A549 (cell line): Measurements from ENCODE around the gene CDCP1. TPM values are rescaled to one million over a fixed set of nuclear protein-coding genes. Genes with fewer than 3 reads are reported as not detected.
A peak's percentile ranks its signal among the peaks of the same experiment; 100 is the strongest.

Source experiments
- ATAC-seq, 2 experiments: fragments of 200-7000 bp in 1 of 2; fragments of >200 bp in 1 of 2; cut with Nextera tagmentation in 1 of 2; cut with Tn5 transposase in 1 of 2; 3 replicates each; pipeline versions ENCODE4 v1.8.0 to v1.9.1; 2018 to 2020; ENCODE audit warnings: mild to moderate bottlenecking in 1 of 2, moderate library complexity in 1 of 2
- CTCF ChIA-PET: fragments of 300-600 bp; sonication (Branson Sonifier 250); formaldehyde crosslinking; extraction: SDS; loops from one replicate; lab custom pipeline; 2021; ENCODE audit warnings: antibody characterized with exemption, inconsistent platforms; lab: Yijun Ruan, JAX
- POLR2A ChIA-PET: fragments of 350-600 bp; formaldehyde crosslinking; extraction: SDS; loops from one replicate; lab custom pipeline; 2021; ENCODE audit warnings: antibody characterized with exemption, inconsistent platforms; lab: Yijun Ruan, JAX
- DNase-seq, 2 experiments: peaks; one replicate each; pipeline versions ENCODE4 v3.0.0 to v3.0.0-alpha.2; 2011 to 2016; ENCODE audit warnings: low read depth in 1 of 2, low spot score in 1 of 2
- FAIRE-seq: peaks from 2 replicates; lab custom pipeline; 2011; peaks lifted over from hg19 to GRCh38; lab: Jason Lieb, UNC
- H3K27ac ChIP-seq, 2 experiments: fragments of >200 bp; sonication (Bioruptor Twin); formaldehyde crosslinking; 3 replicates each; pipeline ENCODE4 v1.5.1; 2016 to 2017
- H3K4me1 ChIP-seq: fragments of >200 bp; sonication (Bioruptor Twin); formaldehyde crosslinking; 3 replicates; pipeline ENCODE4 v1.6.1; 2016
- H3K4me2 ChIP-seq: fragments of >200 bp; sonication (Bioruptor Twin); formaldehyde crosslinking; 3 replicates; pipeline ENCODE4 v1.6.1; 2016
- H3K4me3 ChIP-seq: fragments of >200 bp; sonication (Bioruptor Twin); formaldehyde crosslinking; 3 replicates; pipeline ENCODE4 v1.5.1; 2016
- H3K9me3 ChIP-seq: fragments of >200 bp; sonication (Bioruptor Twin); formaldehyde crosslinking; 3 replicates; pipeline ENCODE4 v1.6.1; 2016
- BHLHE40 ChIP-seq: IDR thresholded peaks from 2 replicates; pipeline ENCODE4 v1.6.1; 2012; ENCODE audit warnings: low read depth, low read length, inconsistent platforms
- CBX2 ChIP-seq: fragments of 200-600 bp; sonication (generic); IDR thresholded peaks from 2 replicates; pipeline ENCODE4 v1.6.1; 2016; ENCODE audit warnings: low read depth, mild to moderate bottlenecking, borderline replicate concordance
- EHF ChIP-seq: fragments of 250-450 bp; sonication (Bioruptor Pico); IDR thresholded peaks from 2 replicates; pipeline ENCODE4 v1.5.0; 2020; ENCODE audit warnings: mild to moderate bottlenecking
- EHMT2 ChIP-seq: fragments of 200-600 bp; sonication (generic); IDR thresholded peaks from 2 replicates; pipeline ENCODE4 v1.6.1; 2016; ENCODE audit warnings: antibody characterized with exemption, low read depth, mild to moderate bottlenecking, moderate library complexity
- EP300 ChIP-seq, 2 experiments: fragments of >200 bp; sonication (Bioruptor Twin); formaldehyde crosslinking; IDR thresholded peaks; 2 replicates in 1 of 2; 3 replicates in 1 of 2; pipeline ENCODE4 v1.6.1; 2016 to 2017
- FOSL2 ChIP-seq, 2 experiments: fragments of 450-650 bp in 1 of 2; fragments of >200 bp in 1 of 2; sonication (Bioruptor Twin) in 1 of 2; formaldehyde crosslinking; IDR thresholded peaks; 2 replicates each; pipeline versions ENCODE4 v1.5.0 to v1.6.1; 2016 to 2020; ENCODE audit warnings: mild to moderate bottlenecking in 1 of 2, moderate library complexity in 1 of 2
- GATA3 ChIP-seq: IDR thresholded peaks from 2 replicates; pipeline ENCODE4 v1.6.1; 2012; ENCODE audit warnings: borderline replicate concordance
- HDAC2 ChIP-seq: fragments of 200-600 bp; sonication (generic); IDR thresholded peaks from 2 replicates; pipeline ENCODE4 v1.6.1; 2016
- HOXA7 ChIP-seq: fragments of 250-450 bp; sonication (Bioruptor Pico); IDR thresholded peaks from 2 replicates; pipeline ENCODE4 v1.5.0; 2020; ENCODE audit warnings: mild to moderate bottlenecking, moderate library complexity
- JUNB ChIP-seq: fragments of >200 bp; sonication (Bioruptor Twin); formaldehyde crosslinking; IDR thresholded peaks from 2 replicates; pipeline ENCODE4 v1.6.1; 2016
- KDM1A ChIP-seq: fragments of 200-600 bp; sonication (generic); IDR thresholded peaks from 2 replicates; pipeline ENCODE4 v1.6.1; 2016; ENCODE audit warnings: low read depth, mild to moderate bottlenecking
- MAZ ChIP-seq: fragments of 150-350 bp; IDR thresholded peaks from 2 replicates; pipeline ENCODE4 v1.6.1; 2014; ENCODE audit warnings: antibody characterized with exemption, low read depth, low read length, borderline replicate concordance
- MYC ChIP-seq: IDR thresholded peaks from 2 replicates; pipeline ENCODE4 v1.6.1; 2012; ENCODE audit warnings: mild to moderate bottlenecking, inconsistent platforms, low read length, improper control_type of control experiment, borderline replicate concordance
- NPAS2 ChIP-seq: fragments of 250-450 bp; sonication (Bioruptor Pico); IDR thresholded peaks from 2 replicates; pipeline ENCODE4 v1.8.0; 2022; ENCODE audit warnings: mild to moderate bottlenecking, moderate library complexity, borderline replicate concordance
- POLR2A ChIP-seq: IDR thresholded peaks from 2 replicates; pipeline ENCODE4 v1.6.1; 2012; ENCODE audit warnings: mild to moderate bottlenecking, low read length
- RCOR1 ChIP-seq: fragments of 150-350 bp; IDR thresholded peaks from 2 replicates; pipeline ENCODE4 v1.6.1; 2014; ENCODE audit warnings: antibody characterized with exemption, low read length, low read depth
- SMC3 ChIP-seq: fragments of >200 bp; sonication (Bioruptor Twin); formaldehyde crosslinking; IDR thresholded peaks from 3 replicates; pipeline ENCODE4 v1.6.1; 2018; ENCODE audit warnings: inconsistent platforms
- TFCP2L1 ChIP-seq: fragments of 250-450 bp; sonication (Bioruptor Pico); IDR thresholded peaks from 2 replicates; pipeline ENCODE4 v1.5.0; 2021; ENCODE audit warnings: mild to moderate bottlenecking
- TP53 ChIP-seq: fragments of 250-450 bp; sonication (Bioruptor Pico); IDR thresholded peaks from 2 replicates; pipeline ENCODE4 v1.5.0; 2021; ENCODE audit warnings: mild to moderate bottlenecking, moderate library complexity
- ZC3H11A ChIP-seq: fragments of 450-650 bp; IDR thresholded peaks from 2 replicates; pipeline ENCODE4 v1.6.1; 2014; ENCODE audit warnings: antibody characterized with exemption, mild to moderate bottlenecking
- ZFP36 ChIP-seq: fragments of 450-650 bp; IDR thresholded peaks from 2 replicates; pipeline ENCODE4 v1.6.1; 2014; ENCODE audit warnings: borderline replicate concordance; ENCODE audit not compliant: partially characterized antibody
- WGBS: methylation state at CpG from one replicate; pipeline ENCODE4 v1.1.6; 2017; ENCODE audit errors: missing lambda C conversion rate; 5-methylcytosine and 5-hydroxymethylcytosine counted together
- polyA plus RNA-seq, 4 experiments: library from polyadenylated mRNA; depleted of rRNA in 3 of 4; stranded (reverse); fragments of >200 nt; fragmentation: RNase III in 1 of 4; extraction: RNeasy Plus Mini Kit Qiagen cat#74134 plus additional on column Dnase treatment in 1 of 4; gene quantifications; 2 replicates in 3 of 4; 3 replicates in 1 of 4; pipeline ENCODE4 v1.2.3, GENCODE V29; 2011 to 2017
- TF ChIP-seq, protein P1 (sequence below): fragments of >200 bp; sonication (Bioruptor Twin); formaldehyde crosslinking; IDR thresholded peaks from 3 replicates; pipeline ENCODE4 v1.6.1; 2016
- TF ChIP-seq, protein P2 (sequence below): IDR thresholded peaks from 2 replicates; pipeline ENCODE4 v1.6.1; 2012
- TF ChIP-seq, protein P3 (sequence below): fragments of >200 bp; sonication (Bioruptor Twin); formaldehyde crosslinking; IDR thresholded peaks from 3 replicates; pipeline ENCODE4 v1.5.1; 2016
- TF ChIP-seq, protein P4 (sequence below): fragments of 250-450 bp; sonication (Bioruptor Pico); IDR thresholded peaks from 2 replicates; pipeline ENCODE4 v1.5.0; 2021; ENCODE audit warnings: mild to moderate bottlenecking, moderate library complexity, borderline replicate concordance

Gene CDCP1
- polyA plus RNA-seq, 2 of the 4 experiments (the other 2 are of a cell fraction) = 3.0 to 9.9 TPM

DNA sequence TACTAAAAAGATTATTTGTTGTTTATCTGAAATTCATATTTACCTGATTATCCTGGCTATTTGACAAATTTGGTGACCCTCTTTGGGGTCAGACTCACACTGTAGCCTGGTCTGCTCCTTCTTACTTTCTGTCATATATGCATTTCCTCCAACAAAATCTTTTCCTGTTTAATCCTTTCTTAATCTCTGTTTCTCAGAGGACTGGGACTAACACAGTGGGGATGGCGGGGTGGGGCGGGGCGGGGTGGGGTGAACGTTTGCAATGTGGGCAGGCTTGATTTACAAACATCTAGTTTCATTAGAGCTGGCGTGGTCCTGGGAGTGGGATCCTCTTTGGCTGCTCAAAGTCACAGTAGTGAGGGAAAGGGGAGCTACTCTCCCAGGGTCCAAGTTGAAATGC is 35.3 kb upstream of the CDCP1 start:
- no peak overlapping the region for H3K4me3 ChIP-seq
- peak overlapping the region in 1 of 2 experiments; percentile 86; a peak in 3 of 6 replicates for H3K27ac ChIP-seq
- 50% methylated on average over 4 of the region's 5 CpGs for WGBS
- no peak for TF ChIP-seq GATA3
- no peak for TF ChIP-seq SMC3
- TF ChIP-seq TFCP2L1 = no peak
- TF ChIP-seq BHLHE40 = no peak
- TF ChIP-seq, protein P1, sequence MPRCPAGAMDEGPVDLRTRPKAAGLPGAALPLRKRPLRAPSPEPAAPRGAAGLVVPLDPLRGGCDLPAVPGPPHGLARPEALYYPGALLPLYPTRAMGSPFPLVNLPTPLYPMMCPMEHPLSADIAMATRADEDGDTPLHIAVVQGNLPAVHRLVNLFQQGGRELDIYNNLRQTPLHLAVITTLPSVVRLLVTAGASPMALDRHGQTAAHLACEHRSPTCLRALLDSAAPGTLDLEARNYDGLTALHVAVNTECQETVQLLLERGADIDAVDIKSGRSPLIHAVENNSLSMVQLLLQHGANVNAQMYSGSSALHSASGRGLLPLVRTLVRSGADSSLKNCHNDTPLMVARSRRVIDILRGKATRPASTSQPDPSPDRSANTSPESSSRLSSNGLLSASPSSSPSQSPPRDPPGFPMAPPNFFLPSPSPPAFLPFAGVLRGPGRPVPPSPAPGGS = no peak
- TF ChIP-seq JUNB = no peak
- no peak for TF ChIP-seq RCOR1
- no peak for TF ChIP-seq ZFP36
- H3K4me2 ChIP-seq = no peak overlapping the region
- no peaks in the 10 kb centered on the region for H3K9me3 ChIP-seq
- DNase-seq = no peak
- ATAC-seq = no peak
- FAIRE-seq = no peak
- H3K4me1 ChIP-seq = peaks cover 17% of the 10 kb centered on the region
- ChIA-PET POLR2A (no interaction called here), CTCF (interaction anchor here (0.6 to 3.1 kb wide), 5 partner anchors 11 to 60 kb away, joined by 3 to 12 read pairs (median 3); no protein-coding TSS in a partner anchor)

DNA sequence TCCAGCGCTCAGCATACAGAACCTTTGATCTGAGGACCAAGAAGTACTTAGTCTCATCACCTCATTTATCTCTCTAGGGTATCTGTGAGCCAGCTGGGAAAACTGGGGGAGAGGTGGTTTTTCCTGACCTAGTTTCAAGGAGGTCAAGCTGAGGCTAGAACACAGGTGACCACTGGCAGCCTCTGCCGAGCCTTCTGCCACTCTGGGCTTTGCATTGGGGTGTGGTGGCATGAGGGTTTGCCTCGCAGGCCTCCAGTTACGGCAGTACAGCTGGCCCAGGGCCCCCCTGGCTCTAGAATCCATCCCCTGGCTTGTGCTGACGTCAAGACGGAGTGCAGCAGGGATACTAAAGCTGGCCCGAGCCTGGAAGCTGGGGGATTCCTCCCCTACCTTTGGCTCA is 34.7 kb upstream of the CDCP1 start:
- Histone ChIP-seq H3K4me1 (peaks cover 17% of the 10 kb centered on the region), H3K4me2 (no peak overlapping the region), H3K4me3 (no peak overlapping the region), H3K27ac (peak overlapping the region in 1 of 2 experiments; percentile 86; a peak in 3 of 6 replicates), H3K9me3 (no peaks in the 10 kb centered on the region)
- WGBS = 67% methylated on average over 6 of the region's 7 CpGs
- ChIA-PET POLR2A (no interaction called here), CTCF (interaction anchor here (1.2 to 3.1 kb wide), 3 partner anchors 16 to 29 kb away, joined by 3 to 12 read pairs (median 3); no protein-coding TSS in a partner anchor)
- DNase-seq (no peak), ATAC-seq (no peak), FAIRE-seq (no peak)
- no peak for TF ChIP-seq CBX2
- no peak for TF ChIP-seq RCOR1
- no peak for TF ChIP-seq HDAC2
- no peak for TF ChIP-seq FOSL2 (IDR thresholded peaks at IDR 0.05)
- no peak for TF ChIP-seq FOSL2 (CRISPR knock-in tag; IDR thresholded peaks at IDR 0.05)

DNA sequence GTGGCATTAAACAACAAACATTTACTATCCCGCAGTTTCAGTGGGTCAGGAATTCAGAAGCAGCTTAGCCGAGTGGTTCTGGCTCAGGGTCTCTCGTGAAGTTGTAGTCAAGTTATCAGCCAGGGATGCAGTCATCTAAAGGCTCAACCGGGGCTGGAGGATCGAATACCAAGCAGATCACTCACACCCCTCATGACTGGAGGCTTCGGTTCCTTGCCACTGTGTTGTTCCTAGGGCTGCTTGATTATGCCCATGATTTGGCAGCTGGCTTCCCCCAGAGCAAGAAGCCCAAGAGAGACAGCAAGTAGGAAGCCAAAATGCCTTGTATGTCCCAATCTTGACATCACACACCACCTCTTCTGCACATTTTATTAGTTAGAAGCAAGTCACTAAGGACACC is 33.9 kb upstream of the CDCP1 start:
- DNase-seq (no peak), ATAC-seq (peak in 1 of 2 experiments; percentile 52; a peak in 3 of 6 replicates), FAIRE-seq (no peak)
- ChIA-PET POLR2A (no interaction called here), CTCF (interaction anchor here (1.2 to 3.1 kb wide), 3 partner anchors 15 to 30 kb away, joined by 3 to 12 read pairs (median 3); no protein-coding TSS in a partner anchor)
- H3K4me2 ChIP-seq = no peak overlapping the region
- H3K4me1 ChIP-seq = peaks cover 17% of the 10 kb centered on the region
- H3K27ac ChIP-seq = peak overlapping the region in 1 of 2 experiments; percentile 19; a peak in 3 of 6 replicates
- WGBS = 41% methylated on average over 5 of the region's 6 CpGs
- TF ChIP-seq TP53 (CRISPR knock-in tag) = no peak
- TF ChIP-seq, all 56 proteins: peak for 0
- H3K4me3 ChIP-seq = no peak overlapping the region
- H3K9me3 ChIP-seq = no peaks in the 10 kb centered on the region

DNA sequence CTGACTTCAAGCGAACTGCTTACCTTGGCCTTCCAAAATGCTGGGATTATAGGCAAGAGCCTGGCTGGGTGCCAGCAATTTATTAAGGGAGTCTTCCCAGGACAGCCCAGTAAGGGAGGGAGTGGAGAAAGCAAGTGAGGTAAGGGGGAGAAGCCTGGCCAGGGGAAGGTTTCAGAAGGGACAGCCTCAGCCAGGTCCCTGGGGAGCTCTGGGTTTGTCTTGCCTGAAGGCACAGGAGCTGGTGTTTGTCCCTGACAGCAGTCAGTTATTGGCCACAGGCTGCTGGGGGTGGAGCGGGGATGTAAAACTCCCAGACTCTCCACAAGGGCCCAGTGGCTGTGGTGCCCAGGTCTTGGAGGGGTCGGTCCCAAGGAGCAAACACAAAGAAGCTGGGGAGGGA is 33.0 kb upstream of the CDCP1 start:
- Histone ChIP-seq H3K4me3 (no peak overlapping the region), H3K9me3 (no peaks in the 10 kb centered on the region), H3K4me1 (peaks cover 17% of the 10 kb centered on the region), H3K27ac (peak overlapping the region in 1 of 2 experiments; percentile 42; a peak in 2 of 6 replicates), H3K4me2 (no peak overlapping the region)
- no peak for DNase-seq
- CTCF ChIA-PET = interaction anchor here (1.0 to 3.1 kb wide), 3 partner anchors 11 to 139 kb away, joined by 3 to 12 read pairs (median 3); no protein-coding TSS in a partner anchor
- POLR2A ChIA-PET = no interaction called here
- WGBS = 87% methylated on average over 3 of the region's 3 CpGs
- FAIRE-seq = no peak
- no peak for ATAC-seq
- TF ChIP-seq EHF (no peak), EHMT2 (no peak), MAZ (no peak), FOSL2 (IDR thresholded peaks at IDR 0.05) (no peak), FOSL2 (CRISPR knock-in tag; IDR thresholded peaks at IDR 0.05) (no peak), EP300 (IDR thresholded peaks at IDR 0.05) (no peak), GATA3 (no peak), HDAC2 (no peak), TP53 (CRISPR knock-in tag) (no peak), MYC (no peak), KDM1A (no peak), ZC3H11A (no peak), POLR2A (no peak), HOXA7 (no peak), NPAS2 (CRISPR knock-in tag) (no peak)
- TF ChIP-seq, protein P2, sequence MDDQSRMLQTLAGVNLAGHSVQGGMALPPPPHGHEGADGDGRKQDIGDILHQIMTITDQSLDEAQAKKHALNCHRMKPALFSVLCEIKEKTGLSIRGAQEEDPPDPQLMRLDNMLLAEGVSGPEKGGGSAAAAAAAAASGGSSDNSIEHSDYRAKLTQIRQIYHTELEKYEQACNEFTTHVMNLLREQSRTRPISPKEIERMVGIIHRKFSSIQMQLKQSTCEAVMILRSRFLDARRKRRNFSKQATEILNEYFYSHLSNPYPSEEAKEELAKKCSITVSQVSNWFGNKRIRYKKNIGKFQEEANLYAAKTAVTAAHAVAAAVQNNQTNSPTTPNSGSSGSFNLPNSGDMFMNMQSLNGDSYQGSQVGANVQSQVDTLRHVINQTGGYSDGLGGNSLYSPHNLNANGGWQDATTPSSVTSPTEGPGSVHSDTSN = no peak
- TF ChIP-seq, protein P3, sequence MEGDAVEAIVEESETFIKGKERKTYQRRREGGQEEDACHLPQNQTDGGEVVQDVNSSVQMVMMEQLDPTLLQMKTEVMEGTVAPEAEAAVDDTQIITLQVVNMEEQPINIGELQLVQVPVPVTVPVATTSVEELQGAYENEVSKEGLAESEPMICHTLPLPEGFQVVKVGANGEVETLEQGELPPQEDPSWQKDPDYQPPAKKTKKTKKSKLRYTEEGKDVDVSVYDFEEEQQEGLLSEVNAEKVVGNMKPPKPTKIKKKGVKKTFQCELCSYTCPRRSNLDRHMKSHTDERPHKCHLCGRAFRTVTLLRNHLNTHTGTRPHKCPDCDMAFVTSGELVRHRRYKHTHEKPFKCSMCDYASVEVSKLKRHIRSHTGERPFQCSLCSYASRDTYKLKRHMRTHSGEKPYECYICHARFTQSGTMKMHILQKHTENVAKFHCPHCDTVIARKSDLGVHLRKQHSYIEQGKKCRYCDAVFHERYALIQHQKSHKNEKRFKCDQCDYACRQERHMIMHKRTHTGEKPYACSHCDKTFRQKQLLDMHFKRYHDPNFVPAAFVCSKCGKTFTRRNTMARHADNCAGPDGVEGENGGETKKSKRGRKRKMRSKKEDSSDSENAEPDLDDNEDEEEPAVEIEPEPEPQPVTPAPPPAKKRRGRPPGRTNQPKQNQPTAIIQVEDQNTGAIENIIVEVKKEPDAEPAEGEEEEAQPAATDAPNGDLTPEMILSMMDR = no peak
- TF ChIP-seq, protein P4, sequence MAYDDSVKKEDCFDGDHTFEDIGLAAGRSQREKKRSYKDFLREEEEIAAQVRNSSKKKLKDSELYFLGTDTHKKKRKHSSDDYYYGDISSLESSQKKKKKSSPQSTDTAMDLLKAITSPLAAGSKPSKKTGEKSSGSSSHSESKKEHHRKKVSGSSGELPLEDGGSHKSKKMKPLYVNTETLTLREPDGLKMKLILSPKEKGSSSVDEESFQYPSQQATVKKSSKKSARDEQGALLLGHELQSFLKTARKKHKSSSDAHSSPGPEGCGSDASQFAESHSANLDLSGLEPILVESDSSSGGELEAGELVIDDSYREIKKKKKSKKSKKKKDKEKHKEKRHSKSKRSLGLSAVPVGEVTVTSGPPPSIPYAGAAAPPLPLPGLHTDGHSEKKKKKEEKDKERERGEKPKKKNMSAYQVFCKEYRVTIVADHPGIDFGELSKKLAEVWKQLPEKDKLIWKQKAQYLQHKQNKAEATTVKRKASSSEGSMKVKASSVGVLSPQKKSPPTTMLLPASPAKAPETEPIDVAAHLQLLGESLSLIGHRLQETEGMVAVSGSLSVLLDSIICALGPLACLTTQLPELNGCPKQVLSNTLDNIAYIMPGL (CRISPR knock-in tag) = no peak
